GM23248 (cell line): ENCODE results near the gene TMTC1. TPM values are rescaled to one million over a fixed set of nuclear protein-coding genes. Genes with fewer than 3 reads are reported as not detected.

Experiments used
- DNase-seq: peaks from one replicate; pipeline ENCODE4 v3.0.0-alpha.2; 2015
- H2AFZ ChIP-seq: fragments of 200-600 bp; sonication (generic); 2 replicates; pipeline ENCODE4 v1.6.1; 2016; ENCODE audit warnings: antibody characterized with exemption
- H3F3A ChIP-seq: fragments of 200-600 bp; sonication (generic); 2 replicates; pipeline ENCODE4 v1.6.1; 2016; ENCODE audit warnings: mild to moderate bottlenecking, antibody characterized with exemption, mixed run types; ENCODE audit not compliant: insufficient read depth
- H3K27ac ChIP-seq: fragments of 200-600 bp; sonication (generic); 2 replicates; pipeline ENCODE4 v1.5.1; 2016; ENCODE audit warnings: mild to moderate bottlenecking
- H3K27me3 ChIP-seq: fragments of 200-600 bp; sonication (generic); replicated peaks from 2 replicates; pipeline ENCODE4 v1.6.1; 2016; ENCODE audit warnings: mild to moderate bottlenecking; ENCODE audit not compliant: insufficient read depth
- H3K36me3 ChIP-seq: fragments of 200-600 bp; sonication (generic); 2 replicates; pipeline ENCODE4 v1.6.1; 2016; ENCODE audit warnings: low read depth, mild to moderate bottlenecking
- H3K4me1 ChIP-seq: fragments of 200-600 bp; sonication (generic); 2 replicates; pipeline ENCODE4 v1.6.1; 2016; ENCODE audit warnings: mild to moderate bottlenecking; ENCODE audit not compliant: insufficient read depth
- H3K4me2 ChIP-seq: fragments of 200-600 bp; sonication (generic); one replicate; pipeline ENCODE4 v1.6.1; 2016; ENCODE audit warnings: mild to moderate bottlenecking; ENCODE audit not compliant: unreplicated experiment
- H3K4me3 ChIP-seq: fragments of 200-600 bp; sonication (generic); 2 replicates; pipeline ENCODE4 v1.5.1; 2016; ENCODE audit warnings: mild to moderate bottlenecking
- H3K79me2 ChIP-seq: fragments of 200-600 bp; sonication (generic); 2 replicates; pipeline ENCODE4 v1.6.1; 2016; ENCODE audit warnings: mild to moderate bottlenecking; ENCODE audit not compliant: insufficient read depth
- H3K9ac ChIP-seq: fragments of 200-600 bp; sonication (generic); 2 replicates; pipeline ENCODE4 v1.6.1; 2016; ENCODE audit warnings: mild to moderate bottlenecking
- H3K9me2 ChIP-seq: fragments of 200-600 bp; sonication (generic); 2 replicates; pipeline ENCODE4 v1.6.1; 2016; ENCODE audit warnings: mixed run types, mild to moderate bottlenecking, moderate library complexity; ENCODE audit not compliant: insufficient read depth
- H3K9me3 ChIP-seq: fragments of 200-600 bp; sonication (generic); one replicate; pipeline ENCODE4 v1.6.1; 2017; ENCODE audit warnings: low read depth
- H4K20me1 ChIP-seq: fragments of 200-600 bp; sonication (generic); 2 replicates; pipeline ENCODE4 v1.6.0; 2016; ENCODE audit not compliant: insufficient read depth
- EZH2 ChIP-seq: fragments of 200-600 bp; sonication (generic); IDR thresholded peaks from 2 replicates; pipeline ENCODE4 v1.6.1; 2018; ENCODE audit warnings: antibody characterized with exemption, mild to moderate bottlenecking; ENCODE audit not compliant: insufficient read depth, poor library complexity, severe bottlenecking
- EZH2phosphoT487 ChIP-seq: fragments of 200-600 bp; sonication (generic); IDR thresholded peaks from 2 replicates; pipeline ENCODE4 v1.6.1; 2018; ENCODE audit warnings: antibody characterized with exemption, moderate library complexity, mild to moderate bottlenecking, low read depth; ENCODE audit not compliant: insufficient read depth
- WGBS, 2 experiments: methylation state at CpG; one replicate each; pipeline ENCODE4 v1.1.6; 2015 to 2017; ENCODE audit warnings: low lambda C conversion rate in 2 of 2, low coverage in 1 of 2; ENCODE audit errors: missing lambda C conversion rate in 2 of 2; 5-methylcytosine and 5-hydroxymethylcytosine counted together
- in situ Hi-C: fragments of 300-500 bp; cut with MboI; formaldehyde crosslinking; loops from 2 replicates; pipeline ENCODE4 v1.15.0; 2020
- polyA plus RNA-seq: library from polyadenylated mRNA; unstranded; fragments of >200 nt; fragmentation: Nextera tagmentation; extraction: Ambion mirVana; gene quantifications from 2 replicates; pipeline ENCODE4 v1.2.1, GENCODE V29; 2016
- total RNA-seq: library from RNA; depleted of rRNA; stranded (reverse); fragments of >200 nt; shearing (Covaris generic); gene quantifications from 2 replicates; pipeline ENCODE4 v1.2.3, GENCODE V29; 2014

TMTC1 gene
- total and polyA plus RNA-seq, 2 experiments from 2014 or later: 6.8 to 25.3 TPM

DNA sequence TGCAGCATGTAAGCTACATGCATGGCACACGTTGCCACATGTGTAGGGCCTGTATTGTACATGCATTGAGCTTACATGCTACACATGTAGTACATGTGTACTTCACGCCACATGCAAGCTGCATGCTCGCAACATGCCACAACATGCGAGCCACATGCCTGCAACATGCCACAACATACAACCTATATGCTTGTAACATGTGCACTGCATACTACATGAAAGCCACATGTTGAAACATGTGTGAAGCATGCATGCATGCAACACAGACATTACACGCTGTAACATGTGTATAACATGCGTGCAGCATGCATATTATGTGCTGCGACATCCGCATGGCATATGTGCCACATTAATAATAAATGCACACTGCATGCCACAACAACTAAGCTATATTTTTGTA lies 9.1 kb upstream of the TMTC1 start:
- no peaks in the 10 kb centered on the region for H3K79me2 ChIP-seq
- no peaks in the 10 kb centered on the region for H4K20me1 ChIP-seq
- H3K36me3 ChIP-seq: no peaks in the 10 kb centered on the region
- no peak overlapping the region for H3K4me3 ChIP-seq
- in situ Hi-C loops: loop anchor here (25.0 kb wide), 1 partner anchor 1019 kb away; no protein-coding TSS in a partner anchor
- H3F3A ChIP-seq: peaks cover 52% of the 10 kb centered on the region
- H3K4me1 ChIP-seq: peaks cover 13% of the 10 kb centered on the region
- DNase-seq: no peak
- H3K27ac ChIP-seq: no peak overlapping the region
- H3K4me2 ChIP-seq: no peak overlapping the region
- 67 to 72% methylated on average over 8 of the region's 8 CpGs for WGBS, 2 experiments
- H3K27me3 ChIP-seq: peaks cover 24% of the 10 kb centered on the region; the same call in 1 of the 2 replicates
- H3K9me2 ChIP-seq: no peaks in the 10 kb centered on the region
- H2AFZ ChIP-seq: no peak overlapping the region
- TF ChIP-seq EZH2phosphoT487 (no peak), EZH2 (no peak)
- H3K9ac ChIP-seq: no peak overlapping the region
- no peaks in the 10 kb centered on the region for H3K9me3 ChIP-seq

- in situ Hi-C loops: loop anchor here (25.0 kb wide), 1 partner anchor 1020 kb away; no protein-coding TSS in a partner anchor
- Histone ChIP-seq H3K9ac (no peak overlapping the region), H3K9me3 (no peaks in the 10 kb centered on the region), H3K4me2 (no peak overlapping the region), H3K27me3 (peaks cover 29% of the 10 kb centered on the region; the same call in 1 of the 2 replicates), H3K4me1 (peaks cover 7% of the 10 kb centered on the region), H3K79me2 (no peaks in the 10 kb centered on the region), H3K4me3 (no peak overlapping the region), H3K36me3 (no peaks in the 10 kb centered on the region), H3K27ac (no peak overlapping the region), H3F3A (peaks cover 49% of the 10 kb centered on the region), H4K20me1 (no peaks in the 10 kb centered on the region), H2AFZ (no peak overlapping the region), H3K9me2 (no peaks in the 10 kb centered on the region)
- no peak for TF ChIP-seq EZH2
- no peak for TF ChIP-seq EZH2phosphoT487
- WGBS, 2 experiments: 70 to 74% methylated on average over 10 of the region's 10 CpGs
- DNase-seq: no peak
Observed at GRCh38 chr12:29792132-29792531, 8.4 kb upstream of the TMTC1 start.

DNA sequence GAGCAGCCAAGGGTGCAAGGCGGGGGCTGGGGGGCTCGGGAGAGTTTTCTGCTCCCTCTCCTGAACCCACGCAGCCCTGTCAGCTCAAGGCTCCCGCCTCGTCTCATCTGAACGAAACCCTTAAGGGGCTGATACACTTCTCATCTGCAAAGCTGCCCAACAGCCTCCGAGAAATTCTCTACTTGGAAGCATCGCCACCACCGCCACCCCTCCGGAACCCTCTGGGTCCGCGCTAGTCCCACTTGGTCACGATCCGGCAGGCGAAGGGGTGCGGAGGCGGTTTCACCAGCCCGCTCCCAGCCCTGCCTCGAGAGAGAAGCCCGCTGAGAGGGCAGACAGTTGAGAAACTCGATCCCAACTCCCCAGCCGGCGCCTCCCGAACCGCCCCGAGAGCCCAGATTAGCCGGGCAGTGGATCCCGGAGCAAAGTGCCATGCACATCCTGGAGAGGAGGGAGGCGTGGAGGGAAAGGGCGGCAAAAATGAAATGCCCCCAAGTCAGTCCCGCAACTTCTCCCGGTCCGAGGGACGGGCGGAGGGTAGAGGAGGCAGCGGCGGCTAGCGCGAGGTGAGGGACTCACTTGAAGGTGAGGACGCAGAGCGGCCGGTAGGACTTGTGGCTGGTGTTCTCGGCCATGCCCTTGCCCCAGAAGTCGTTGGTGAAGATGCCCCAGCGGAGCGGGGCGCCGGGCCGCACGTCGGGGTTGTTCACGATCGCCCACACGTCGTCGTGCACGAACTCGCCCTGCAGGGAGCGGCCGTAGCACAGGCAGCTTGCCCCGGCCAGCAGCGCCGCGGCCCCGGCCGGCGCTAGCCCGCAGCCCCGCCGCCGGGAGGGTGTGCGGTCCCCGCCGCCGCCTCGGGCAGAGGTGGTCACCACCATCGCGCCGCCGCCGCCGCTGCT lies 620 bp downstream of the TMTC1 start:
- in situ Hi-C loops: loop anchor here (25.0 kb wide), 1 partner anchor 1029 kb away; no protein-coding TSS in a partner anchor
- Histone ChIP-seq H2AFZ (peak overlapping the region; percentile 73), H3K79me2 (peaks cover 38% of the 10 kb centered on the region), H4K20me1 (no peaks in the 10 kb centered on the region), H3K4me2 (peak overlapping the region; percentile 79), H3K9me2 (no peaks in the 10 kb centered on the region), H3K27ac (peak overlapping the region; percentile 81), H3F3A (peaks cover 13% of the 10 kb centered on the region), H3K9ac (peak overlapping the region; percentile 80), H3K9me3 (no peaks in the 10 kb centered on the region), H3K27me3 (peaks cover 7% of the 10 kb centered on the region; the same call in 1 of the 2 replicates), H3K36me3 (no peaks in the 10 kb centered on the region), H3K4me3 (peak overlapping the region; percentile 88), H3K4me1 (no peaks in the 10 kb centered on the region)
- TF ChIP-seq EZH2phosphoT487: no peak
- no peak for TF ChIP-seq EZH2
- 1 to 2% methylated on average over 49 to 68 of the region's 82 CpGs for WGBS, 2 experiments
- DNase-seq: peak; percentile 81

DNA sequence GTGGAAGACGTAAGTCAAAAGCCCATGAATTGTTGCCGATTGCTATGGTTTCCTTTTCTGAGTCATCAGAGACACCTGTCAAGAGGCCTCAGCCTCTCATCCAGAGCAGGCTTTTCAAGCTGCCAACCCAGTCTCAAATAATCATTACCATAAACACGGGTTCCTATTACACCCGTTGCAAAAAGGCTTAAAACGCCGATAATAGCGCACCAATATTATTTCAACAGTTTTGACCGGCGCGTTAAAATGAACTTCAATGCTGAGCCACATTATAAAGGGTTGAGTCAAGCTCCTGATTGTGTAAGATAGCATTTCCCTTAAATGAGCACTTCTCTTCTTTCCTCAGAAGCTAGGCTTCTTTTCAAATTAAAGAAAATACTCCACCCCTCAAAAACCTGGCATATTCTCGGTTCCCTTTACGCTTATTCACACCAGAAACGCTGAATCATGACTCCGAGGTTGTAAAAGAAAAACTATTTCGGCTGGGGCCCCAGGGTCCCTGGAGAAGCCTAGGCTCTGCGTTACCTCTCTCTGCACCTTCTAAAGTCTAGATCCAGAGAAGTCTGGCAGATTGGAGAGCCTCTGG lies 1.4 kb downstream of the TMTC1 start:
- H3K4me1 ChIP-seq: no peaks in the 10 kb centered on the region
- peak overlapping the region; percentile 80 for H3K9ac ChIP-seq
- 1 to 2% methylated on average over 16 of the region's 16 CpGs for WGBS, 2 experiments
- H4K20me1 ChIP-seq: no peaks in the 10 kb centered on the region
- peaks cover 13% of the 10 kb centered on the region for H3F3A ChIP-seq
- H3K9me3 ChIP-seq: no peaks in the 10 kb centered on the region
- H3K27me3 ChIP-seq: no peaks in the 10 kb centered on the region
- no peaks in the 10 kb centered on the region for H3K9me2 ChIP-seq
- in situ Hi-C loops: loop anchor here (25.0 kb wide), 1 partner anchor 1030 kb away; no protein-coding TSS in a partner anchor
- no peaks in the 10 kb centered on the region for H3K36me3 ChIP-seq
- peaks cover 43% of the 10 kb centered on the region for H3K79me2 ChIP-seq
- peak overlapping the region; percentile 79 for H3K4me2 ChIP-seq
- TF ChIP-seq EZH2 (no peak), EZH2phosphoT487 (no peak)
- H2AFZ ChIP-seq: peak overlapping the region; percentile 61
- peak overlapping the region; percentile 88 for H3K4me3 ChIP-seq
- DNase-seq: peak; percentile 89
- H3K27ac ChIP-seq: peak overlapping the region; percentile 81
